ENCODE results near the gene P2RY11.

P2RY11 gene

DNA sequence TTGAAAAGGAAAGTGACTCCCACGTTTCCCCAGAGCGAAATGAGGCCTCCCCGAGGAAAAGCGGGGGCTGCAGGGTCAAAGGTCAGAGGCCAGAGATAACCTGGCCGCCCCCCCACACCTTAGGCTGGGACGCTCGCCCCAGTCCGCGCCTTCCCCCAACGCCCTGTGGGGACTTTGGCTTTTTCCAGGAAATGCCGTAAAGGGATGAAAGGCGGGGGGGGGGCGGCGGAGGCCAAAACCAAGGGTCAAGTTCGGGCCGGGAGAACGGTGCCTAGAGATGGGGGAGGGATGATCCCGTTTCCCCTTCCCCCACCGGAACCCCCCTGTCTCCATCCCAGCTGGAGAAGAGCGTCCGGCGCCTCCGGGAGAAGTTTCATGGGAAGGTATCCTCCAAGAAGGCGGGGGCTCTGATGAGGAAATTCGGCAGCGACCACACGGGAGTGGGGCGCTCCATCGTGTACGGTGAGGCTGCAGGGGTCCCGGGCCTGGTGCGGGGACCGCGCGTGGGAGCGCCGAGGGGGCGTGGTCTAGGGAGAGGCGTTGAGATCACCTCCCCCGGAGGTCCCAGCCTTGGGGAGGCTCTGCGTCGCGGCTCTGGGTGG lies 24.8 kb upstream of the P2RY11 start:
- no peak for DNase-seq (ENCODE audit: low read depth)
- TF ChIP-seq, protein P1, sequence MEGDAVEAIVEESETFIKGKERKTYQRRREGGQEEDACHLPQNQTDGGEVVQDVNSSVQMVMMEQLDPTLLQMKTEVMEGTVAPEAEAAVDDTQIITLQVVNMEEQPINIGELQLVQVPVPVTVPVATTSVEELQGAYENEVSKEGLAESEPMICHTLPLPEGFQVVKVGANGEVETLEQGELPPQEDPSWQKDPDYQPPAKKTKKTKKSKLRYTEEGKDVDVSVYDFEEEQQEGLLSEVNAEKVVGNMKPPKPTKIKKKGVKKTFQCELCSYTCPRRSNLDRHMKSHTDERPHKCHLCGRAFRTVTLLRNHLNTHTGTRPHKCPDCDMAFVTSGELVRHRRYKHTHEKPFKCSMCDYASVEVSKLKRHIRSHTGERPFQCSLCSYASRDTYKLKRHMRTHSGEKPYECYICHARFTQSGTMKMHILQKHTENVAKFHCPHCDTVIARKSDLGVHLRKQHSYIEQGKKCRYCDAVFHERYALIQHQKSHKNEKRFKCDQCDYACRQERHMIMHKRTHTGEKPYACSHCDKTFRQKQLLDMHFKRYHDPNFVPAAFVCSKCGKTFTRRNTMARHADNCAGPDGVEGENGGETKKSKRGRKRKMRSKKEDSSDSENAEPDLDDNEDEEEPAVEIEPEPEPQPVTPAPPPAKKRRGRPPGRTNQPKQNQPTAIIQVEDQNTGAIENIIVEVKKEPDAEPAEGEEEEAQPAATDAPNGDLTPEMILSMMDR (conservative IDR thresholded peaks at IDR 0.05; ENCODE audit: low read depth, low read length), result no peak
- peak overlapping the region; percentile 95 for H3K4me3 ChIP-seq (ENCODE audit: low read depth, low read length)

- TF ChIP-seq, protein P1 (conservative IDR thresholded peaks at IDR 0.05; ENCODE audit: low read depth, low read length), result no peak
- H3K4me3 ChIP-seq (ENCODE audit: low read depth, low read length), result peak overlapping the region; percentile 95
- DNase-seq (ENCODE audit: low read depth), result no peak
These were observed 24.0 kb upstream of the P2RY11 start for GRCh38 chr19:10087296-10088061.

GRCh38 chr19:10088949-10089554 lies 22.4 kb upstream of the P2RY11 start:
- H3K4me3 ChIP-seq (ENCODE audit: low read depth, low read length), result no peak overlapping the region
- peak; percentile 15 for DNase-seq (ENCODE audit: low read depth)
- TF ChIP-seq, protein P1 (conservative IDR thresholded peaks at IDR 0.05; ENCODE audit: low read depth, low read length), result no peak

- TF ChIP-seq, protein P1 (conservative IDR thresholded peaks at IDR 0.05; ENCODE audit: low read depth, low read length), result no peak
- no peak for DNase-seq (ENCODE audit: low read depth)
- H3K4me3 ChIP-seq (ENCODE audit: low read depth, low read length), result no peak overlapping the region
These were observed 21.6 kb upstream of the P2RY11 start for GRCh38 chr19:10089801-10090375.

DNA sequence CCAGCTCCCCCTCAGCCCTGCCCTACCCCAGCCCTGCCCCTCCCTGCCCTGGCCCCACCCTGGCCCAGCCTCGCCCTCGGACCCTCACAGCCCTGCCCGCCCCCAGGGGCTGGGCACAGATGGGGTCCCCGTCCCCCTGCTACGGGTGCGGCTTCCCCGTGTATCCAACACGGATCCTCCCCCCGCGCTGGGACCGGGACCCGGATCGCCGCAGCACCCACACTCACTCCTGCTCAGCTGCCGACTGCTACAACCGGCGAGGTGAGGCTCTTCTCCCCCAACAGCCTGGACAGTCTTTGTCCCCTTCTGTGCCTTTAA lies 20.2 kb upstream of the P2RY11 start:
- TF ChIP-seq, protein P1 (conservative IDR thresholded peaks at IDR 0.05; ENCODE audit: low read depth, low read length), result no peak
- no peak for DNase-seq (ENCODE audit: low read depth)
- H3K4me3 ChIP-seq (ENCODE audit: low read depth, low read length), result no peak overlapping the region

DNA sequence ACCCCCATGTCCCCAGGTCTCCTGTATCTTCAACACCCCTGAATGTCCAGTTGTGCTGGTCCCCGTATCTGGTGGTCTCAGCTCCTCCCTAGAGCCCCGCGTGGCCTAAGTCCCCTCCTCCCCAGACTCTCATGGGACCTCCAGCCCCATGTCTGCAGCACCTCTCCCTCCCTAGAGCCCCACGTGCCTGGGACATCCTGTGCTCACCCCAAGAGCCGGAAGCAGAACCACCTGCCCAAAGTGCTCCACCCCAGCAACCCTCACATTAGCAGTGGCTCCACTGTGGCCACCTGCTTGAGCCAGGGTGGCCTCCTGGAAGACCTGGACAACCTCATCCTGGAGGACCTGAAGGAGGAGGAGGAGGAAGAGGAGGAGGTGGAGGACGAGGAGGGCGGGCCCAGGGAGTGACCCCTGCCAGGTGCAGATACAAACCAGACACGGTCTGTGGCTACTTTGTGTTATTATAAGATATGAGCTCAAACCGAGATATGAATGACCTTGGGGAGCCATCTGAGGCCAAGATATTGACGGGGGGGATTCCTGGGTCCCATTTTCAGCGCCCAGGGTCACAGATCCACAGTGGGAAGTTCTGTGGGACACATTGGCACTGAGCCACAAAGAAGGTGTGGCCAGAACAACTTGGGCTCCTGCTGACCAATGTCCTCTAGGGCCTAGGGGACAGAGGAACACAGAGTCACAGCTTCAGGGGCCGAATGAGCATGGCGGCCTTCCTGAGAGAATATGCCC lies 19.4 kb upstream of the P2RY11 start:
- H3K4me3 ChIP-seq (ENCODE audit: low read depth, low read length), result no peak overlapping the region
- TF ChIP-seq, protein P1 (conservative IDR thresholded peaks at IDR 0.05; ENCODE audit: low read depth, low read length), result no peak
- DNase-seq (ENCODE audit: low read depth), result no peak

Data from choroid plexus epithelial cell (primary cell).